HepG2 (cell line): ENCODE data around the gene HACD2. TPM values are rescaled to one million over a fixed set of nuclear protein-coding genes. Genes with fewer than 3 reads are reported as not detected.
A peak's percentile ranks its signal among the peaks of the same experiment; 100 is the strongest.

Source experiments
- BRF2 ChIP-seq: sonication (generic); formaldehyde crosslinking; IDR thresholded peaks from 2 replicates; pipeline ENCODE4 v1.8.1; 2022; ENCODE audit warnings: mild to moderate bottlenecking, missing genetic modification reagents
- CHD4 ChIP-seq: fragments of 200-600 bp; sonication (generic); IDR thresholded peaks from 2 replicates; pipeline ENCODE4 v1.7.0; 2017; ENCODE audit warnings: mild to moderate bottlenecking, low read length, borderline replicate concordance
- HNF4A ChIP-seq: sonication (generic); formaldehyde crosslinking; IDR thresholded peaks from 2 replicates; pipeline ENCODE4 v1.4.0; 2020; ENCODE audit warnings: missing genetic modification reagents
- HNRNPL ChIP-seq: fragments of 200-400 bp; formaldehyde crosslinking; IDR thresholded peaks from 2 replicates; pipeline ENCODE4 v1.6.1; 2017; ENCODE audit warnings: mild to moderate bottlenecking, low read depth, low read length
- SRF ChIP-seq: IDR thresholded peaks from 2 replicates; pipeline ENCODE4 v1.6.1; 2011; ENCODE audit warnings: mild to moderate bottlenecking, low read depth, low read length, moderate library complexity
- ZBTB44 ChIP-seq: sonication (generic); formaldehyde crosslinking; IDR thresholded peaks from 2 replicates; pipeline ENCODE4 v1.4.0; 2020; ENCODE audit warnings: missing genetic modification reagents
- ZNF260 ChIP-seq: sonication (generic); formaldehyde crosslinking; IDR thresholded peaks from 2 replicates; pipeline ENCODE4 v1.4.0; 2020; ENCODE audit warnings: missing genetic modification reagents, low read depth, mild to moderate bottlenecking, borderline replicate concordance
- ZNF430 ChIP-seq: sonication (generic); formaldehyde crosslinking; IDR thresholded peaks from 2 replicates; pipeline ENCODE4 v1.9.0; 2021; ENCODE audit warnings: mild to moderate bottlenecking, missing genetic modification reagents
- ZNF512B ChIP-seq: sonication (generic); formaldehyde crosslinking; IDR thresholded peaks from 2 replicates; pipeline ENCODE4 v1.5.1; 2020; ENCODE audit warnings: missing genetic modification reagents, mild to moderate bottlenecking, borderline replicate concordance
- ZNF7 ChIP-seq: IDR thresholded peaks from 2 replicates; pipeline ENCODE4 v1.6.1; 2016; ENCODE audit warnings: missing biosample characterization, missing genetic modification reagents
- polyA plus RNA-seq, 8 experiments: library from polyadenylated mRNA; depleted of rRNA in 3 of 8; stranded (reverse) in 7 of 8; unstranded in 1 of 8; fragments of >200 nt; fragmentation: Illumina TruSeq in 4 of 8; extraction: Trizol in 4 of 8; gene quantifications; 2 replicates each; pipeline versions ENCODE4 v1.2.1 to v1.2.3, GENCODE V29; 2011 to 2016; ENCODE audit warnings: low read depth in 4 of 8, missing spikeins in 1 of 8, mixed read lengths in 1 of 8; ENCODE audit not compliant: insufficient read depth in 1 of 8
- total RNA-seq, 5 experiments: library from RNA; depleted of rRNA; stranded (reverse); fragments of >200 nt; fragmentation: Illumina TruSeq; extraction: Trizol; gene quantifications; 2 replicates each; pipeline ENCODE4 v1.2.3, GENCODE V29; 2016; ENCODE audit warnings: low read depth in 1 of 5

HACD2 gene
- total and polyA plus RNA-seq, 2 of the 13 experiments (the other 11 are each of a cell fraction or from before 2014, with no cell fraction given), result 47.0 to 50.4 TPM

GRCh38 chr3:123511084-123511483, 73.8 kb downstream of the HACD2 start (continued):
- TF ChIP-seq ZBTB44, result no peak
- no peak for TF ChIP-seq ZNF430 (CRISPR knock-in tag)
- TF ChIP-seq CHD4, result peak; percentile 47; the same call in 1 of the 2 replicates
- TF ChIP-seq BRF2, result no peak
- TF ChIP-seq SRF, result no peak
- no peak for TF ChIP-seq ZNF260 (CRISPR knock-in tag)
- TF ChIP-seq HNRNPL, result no peak
- no peak for TF ChIP-seq HNF4A
- TF ChIP-seq ZNF7 (CRISPR knock-in tag), result no peak
- no peak for TF ChIP-seq ZNF512B (CRISPR knock-in tag)
- TF ChIP-seq, all 625 proteins: peak for 2
